Measurements from ENCODE around the gene NUFIP2.

The NUFIP2 gene

GRCh38 chr17:29245401-29245800, 48.5 kb downstream of the NUFIP2 start:
- TF ChIP-seq MAX (IDR thresholded peaks at IDR 0.05) (no peak), NFIC (IDR thresholded peaks at IDR 0.05) (no peak), RAD21 (IDR thresholded peaks at IDR 0.05; ENCODE audit: low read depth) (no peak), YY1 (IDR thresholded peaks at IDR 0.05; ENCODE audit: low read depth) (no peak), USF1 (IDR thresholded peaks at IDR 0.05) (no peak), EP300 (IDR thresholded peaks at IDR 0.05; ENCODE audit: borderline replicate concordance) (no peak), FOXM1 (IDR thresholded peaks at IDR 0.05; ENCODE audit: borderline replicate concordance, low read depth) (no peak), TEAD4 (IDR thresholded peaks at IDR 0.05) (no peak), EGR1 (IDR thresholded peaks at IDR 0.05) (no peak), TAF1 (IDR thresholded peaks at IDR 0.05; ENCODE audit: low read depth) (no peak), CREB1 (IDR thresholded peaks at IDR 0.05; ENCODE audit: low read depth) (no peak), ZBTB7A (IDR thresholded peaks at IDR 0.05; ENCODE audit: low read depth) (no peak), CEBPB (IDR thresholded peaks at IDR 0.05) (no peak)
- TF ChIP-seq, protein P1, sequence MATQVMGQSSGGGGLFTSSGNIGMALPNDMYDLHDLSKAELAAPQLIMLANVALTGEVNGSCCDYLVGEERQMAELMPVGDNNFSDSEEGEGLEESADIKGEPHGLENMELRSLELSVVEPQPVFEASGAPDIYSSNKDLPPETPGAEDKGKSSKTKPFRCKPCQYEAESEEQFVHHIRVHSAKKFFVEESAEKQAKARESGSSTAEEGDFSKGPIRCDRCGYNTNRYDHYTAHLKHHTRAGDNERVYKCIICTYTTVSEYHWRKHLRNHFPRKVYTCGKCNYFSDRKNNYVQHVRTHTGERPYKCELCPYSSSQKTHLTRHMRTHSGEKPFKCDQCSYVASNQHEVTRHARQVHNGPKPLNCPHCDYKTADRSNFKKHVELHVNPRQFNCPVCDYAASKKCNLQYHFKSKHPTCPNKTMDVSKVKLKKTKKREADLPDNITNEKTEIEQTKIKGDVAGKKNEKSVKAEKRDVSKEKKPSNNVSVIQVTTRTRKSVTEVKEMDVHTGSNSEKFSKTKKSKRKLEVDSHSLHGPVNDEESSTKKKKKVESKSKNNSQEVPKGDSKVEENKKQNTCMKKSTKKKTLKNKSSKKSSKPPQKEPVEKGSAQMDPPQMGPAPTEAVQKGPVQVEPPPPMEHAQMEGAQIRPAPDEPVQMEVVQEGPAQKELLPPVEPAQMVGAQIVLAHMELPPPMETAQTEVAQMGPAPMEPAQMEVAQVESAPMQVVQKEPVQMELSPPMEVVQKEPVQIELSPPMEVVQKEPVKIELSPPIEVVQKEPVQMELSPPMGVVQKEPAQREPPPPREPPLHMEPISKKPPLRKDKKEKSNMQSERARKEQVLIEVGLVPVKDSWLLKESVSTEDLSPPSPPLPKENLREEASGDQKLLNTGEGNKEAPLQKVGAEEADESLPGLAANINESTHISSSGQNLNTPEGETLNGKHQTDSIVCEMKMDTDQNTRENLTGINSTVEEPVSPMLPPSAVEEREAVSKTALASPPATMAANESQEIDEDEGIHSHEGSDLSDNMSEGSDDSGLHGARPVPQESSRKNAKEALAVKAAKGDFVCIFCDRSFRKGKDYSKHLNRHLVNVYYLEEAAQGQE (IDR thresholded peaks at IDR 0.05; ENCODE audit: low read depth) = no peak

GRCh38 chr17:29243792-29244191, 50.2 kb downstream of the NUFIP2 start:
- no peak for TF ChIP-seq FOXM1 (IDR thresholded peaks at IDR 0.05; ENCODE audit: borderline replicate concordance, low read depth)
- TF ChIP-seq, protein P1 (IDR thresholded peaks at IDR 0.05; ENCODE audit: low read depth) = no peak
- TF ChIP-seq TEAD4 (IDR thresholded peaks at IDR 0.05) = no peak
- no peak for TF ChIP-seq CEBPB (IDR thresholded peaks at IDR 0.05)
- no peak for TF ChIP-seq NFIC (IDR thresholded peaks at IDR 0.05)
- no peak for TF ChIP-seq USF1 (IDR thresholded peaks at IDR 0.05)
- TF ChIP-seq EP300 (IDR thresholded peaks at IDR 0.05; ENCODE audit: borderline replicate concordance) = no peak
- no peak for TF ChIP-seq RAD21 (IDR thresholded peaks at IDR 0.05; ENCODE audit: low read depth)
- no peak for TF ChIP-seq MAX (IDR thresholded peaks at IDR 0.05)
- no peak for TF ChIP-seq TAF1 (IDR thresholded peaks at IDR 0.05; ENCODE audit: low read depth)
- TF ChIP-seq TCF12 (IDR thresholded peaks at IDR 0.05; ENCODE audit: low read depth) = no peak
- no peak for TF ChIP-seq EGR1 (IDR thresholded peaks at IDR 0.05)
- TF ChIP-seq YY1 (IDR thresholded peaks at IDR 0.05; ENCODE audit: low read depth) = no peak
- no peak for TF ChIP-seq ZBTB7A (IDR thresholded peaks at IDR 0.05; ENCODE audit: low read depth)
- TF ChIP-seq CREB1 (IDR thresholded peaks at IDR 0.05; ENCODE audit: low read depth) = no peak

DNA sequence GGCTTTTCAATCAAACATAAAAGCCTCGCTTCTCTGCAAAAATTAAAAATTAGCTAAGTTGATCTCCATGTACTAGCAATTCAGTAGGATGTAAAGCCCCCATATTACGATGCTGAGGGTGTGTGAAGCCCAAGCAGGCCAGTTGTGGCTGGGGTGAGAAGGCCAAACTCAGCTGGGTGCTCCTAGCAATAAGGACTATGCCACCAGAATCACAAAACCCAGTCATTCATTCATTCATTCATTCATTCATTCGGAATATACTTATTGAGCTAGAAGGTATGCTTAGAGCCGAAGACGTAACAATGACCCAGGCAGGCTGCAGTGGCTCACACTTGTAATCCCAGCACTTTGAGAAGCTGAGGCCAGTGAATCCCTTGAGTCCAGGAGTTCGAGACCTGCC, 51.2 kb downstream of the NUFIP2 start:
- no peak for TF ChIP-seq USF1 (IDR thresholded peaks at IDR 0.05)
- no peak for TF ChIP-seq NFIC (IDR thresholded peaks at IDR 0.05)
- no peak for TF ChIP-seq EGR1 (IDR thresholded peaks at IDR 0.05)
- no peak for TF ChIP-seq CREB1 (IDR thresholded peaks at IDR 0.05; ENCODE audit: low read depth)
- no peak for TF ChIP-seq EP300 (IDR thresholded peaks at IDR 0.05; ENCODE audit: borderline replicate concordance)
- no peak for TF ChIP-seq TEAD4 (IDR thresholded peaks at IDR 0.05)
- TF ChIP-seq CEBPB (IDR thresholded peaks at IDR 0.05) = no peak
- TF ChIP-seq FOXM1 (IDR thresholded peaks at IDR 0.05; ENCODE audit: borderline replicate concordance, low read depth) = no peak
- TF ChIP-seq, protein P1 (IDR thresholded peaks at IDR 0.05; ENCODE audit: low read depth) = no peak
- TF ChIP-seq TCF12 (IDR thresholded peaks at IDR 0.05; ENCODE audit: low read depth) = no peak
- TF ChIP-seq MAX (IDR thresholded peaks at IDR 0.05) = no peak
- no peak for TF ChIP-seq YY1 (IDR thresholded peaks at IDR 0.05; ENCODE audit: low read depth)
- no peak for TF ChIP-seq RAD21 (IDR thresholded peaks at IDR 0.05; ENCODE audit: low read depth)
- TF ChIP-seq ZBTB7A (IDR thresholded peaks at IDR 0.05; ENCODE audit: low read depth) = no peak
- TF ChIP-seq TAF1 (IDR thresholded peaks at IDR 0.05; ENCODE audit: low read depth) = no peak

Measured in Ishikawa (cell line).